Urinary bladder (tissue), 4 donors: ENCODE data around the gene PDE11A. TPM values are rescaled to one million over a fixed set of nuclear protein-coding genes. Genes with fewer than 3 reads are reported as not detected.

Experiments used
- DNase-seq: peaks from one replicate; pipeline ENCODE4 v3.0.0-alpha.2; 2015; ENCODE audit errors: extremely low spot score
- H3K27ac ChIP-seq: one replicate; pipeline ENCODE4 v1.5.1; 2013; ENCODE audit warnings: low read depth, mild to moderate bottlenecking, moderate library complexity
- H3K36me3 ChIP-seq: one replicate; pipeline ENCODE4 v1.6.1; 2013; ENCODE audit warnings: mild to moderate bottlenecking, moderate library complexity; ENCODE audit not compliant: insufficient read depth
- H3K4me1 ChIP-seq: one replicate; pipeline ENCODE4 v1.6.1; 2013; ENCODE audit warnings: mild to moderate bottlenecking, moderate library complexity; ENCODE audit not compliant: insufficient read depth
- H3K4me3 ChIP-seq: one replicate; pipeline ENCODE4 v1.5.1; 2013; ENCODE audit warnings: low read depth, low read length
- WGBS: extraction: QIAGEN DNeasy Blood & Tissue Kit; methylation state at CpG from one replicate; pipeline ENCODE4 v1.1.7; 2013; 5-methylcytosine and 5-hydroxymethylcytosine counted together
- polyA plus RNA-seq: library from polyadenylated mRNA; stranded (reverse); fragments of 200-250 nt; gene quantifications from one replicate; pipeline ENCODE4 v1.2.3, GENCODE V29; 2013
- total RNA-seq: library from RNA; depleted of rRNA; stranded (reverse); fragments of >200 nt; gene quantifications from one replicate; pipeline ENCODE4 v1.2.3, GENCODE V29; 2014
- donor health status: healthy with polysubstance abuse.
- donor health status: healthy.

The PDE11A gene
- total and polyA plus RNA-seq, 2 donors = 0.11 to 1.3 TPM

GRCh38 chr2:177619986-177620385, 452.6 kb downstream of the PDE11A start:
- no peaks in the 10 kb centered on the region for H3K36me3 ChIP-seq
- no peak overlapping the region for H3K4me3 ChIP-seq
- no peak overlapping the region for H3K27ac ChIP-seq
- no peak for DNase-seq
- 79% methylated on average over 2 of the region's 2 CpGs for WGBS
- no peaks in the 10 kb centered on the region for H3K4me1 ChIP-seq

GRCh38 chr2:177619461-177619860, 453.1 kb downstream of the PDE11A start:
- 48% methylated on average over 4 of the region's 4 CpGs for WGBS

GRCh38 chr2:177618255-177619253, 454.0 kb downstream of the PDE11A start:
- Histone ChIP-seq H3K4me3 (peak overlapping the region; percentile 52), H3K27ac (peak overlapping the region; percentile 77), H3K36me3 (no peaks in the 10 kb centered on the region), H3K4me1 (no peaks in the 10 kb centered on the region)
- DNase-seq = peak; percentile 91
- 3% methylated on average over 76 of the region's 76 CpGs for WGBS

More at GRCh38 chr2:177619461-177619860, 453.1 kb downstream of the PDE11A start:
- no peak for DNase-seq
- Histone ChIP-seq H3K27ac (no peak overlapping the region), H3K4me3 (peak overlapping the region; percentile 52), H3K36me3 (no peaks in the 10 kb centered on the region), H3K4me1 (no peaks in the 10 kb centered on the region)

- 90% methylated on average over 9 of the region's 9 CpGs for WGBS
- Histone ChIP-seq H3K27ac (no peak overlapping the region), H3K4me1 (no peaks in the 10 kb centered on the region), H3K36me3 (no peaks in the 10 kb centered on the region), H3K4me3 (peak overlapping the region; percentile 52)
- DNase-seq = no peak
These were observed 454.7 kb downstream of the PDE11A start for GRCh38 chr2:177617849-177618248.

- DNase-seq = no peak
- Histone ChIP-seq H3K27ac (no peak overlapping the region), H3K36me3 (no peaks in the 10 kb centered on the region), H3K4me3 (no peak overlapping the region), H3K4me1 (no peaks in the 10 kb centered on the region)
- WGBS = 88% methylated on average over 3 of the region's 3 CpGs
These were observed 455.8 kb downstream of the PDE11A start for GRCh38 chr2:177616731-177617130.

DNA sequence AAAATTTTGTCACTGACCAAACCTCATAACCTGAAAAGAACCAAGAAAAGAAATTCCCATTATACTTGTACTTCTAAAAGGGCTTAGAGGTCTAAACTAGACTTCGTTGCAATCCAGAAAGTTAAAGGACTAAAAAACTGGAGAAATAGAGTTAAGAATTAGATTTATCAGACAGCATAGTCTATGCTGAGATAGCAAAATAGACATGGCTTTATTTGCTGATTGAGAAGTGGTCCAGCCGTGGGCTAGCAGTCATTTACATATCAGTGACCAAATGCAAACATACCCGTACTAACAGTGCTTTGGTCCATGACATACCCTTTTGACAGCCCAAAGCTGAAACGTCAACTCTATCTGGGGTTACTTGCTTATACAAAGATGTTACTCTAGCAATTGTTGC, 456.5 kb downstream of the PDE11A start:
- no peaks in the 10 kb centered on the region for H3K36me3 ChIP-seq
- DNase-seq = no peak
- 88% methylated on average over 4 of the region's 4 CpGs for whole genome bisulfite sequencing
- no peak overlapping the region for H3K27ac ChIP-seq
- H3K4me1 ChIP-seq = no peaks in the 10 kb centered on the region
- no peak overlapping the region for H3K4me3 ChIP-seq

GRCh38 chr2:177612659-177613058, 459.9 kb downstream of the PDE11A start:
- no peaks in the 10 kb centered on the region for H3K4me1 ChIP-seq
- no peak overlapping the region for H3K4me3 ChIP-seq
- DNase-seq = no peak
- no peaks in the 10 kb centered on the region for H3K36me3 ChIP-seq
- no peak overlapping the region for H3K27ac ChIP-seq
- 35% methylated on average over 4 of the region's 4 CpGs for WGBS

GRCh38 chr2:177611310-177611886, 461.2 kb downstream of the PDE11A start:
- WGBS = 76% methylated on average over 6 of the region's 6 CpGs

GRCh38 chr2:177610813-177611212, 461.8 kb downstream of the PDE11A start:
- 98% methylated on average over 1 of the region's 1 CpG for WGBS
- no peak overlapping the region for H3K4me3 ChIP-seq
- DNase-seq = no peak
- no peaks in the 10 kb centered on the region for H3K4me1 ChIP-seq
- H3K36me3 ChIP-seq = no peaks in the 10 kb centered on the region
- no peak overlapping the region for H3K27ac ChIP-seq

More at GRCh38 chr2:177611310-177611886, 461.2 kb downstream of the PDE11A start:
- Histone ChIP-seq H3K27ac (no peak overlapping the region), H3K36me3 (no peaks in the 10 kb centered on the region), H3K4me3 (no peak overlapping the region), H3K4me1 (no peaks in the 10 kb centered on the region)
- no peak for DNase-seq

GRCh38 chr2:177606636-177607035, 465.9 kb downstream of the PDE11A start:
- H3K4me1 ChIP-seq = no peaks in the 10 kb centered on the region
- no peak overlapping the region for H3K27ac ChIP-seq
- no peak overlapping the region for H3K4me3 ChIP-seq
- H3K36me3 ChIP-seq = no peaks in the 10 kb centered on the region
- 34% methylated on average over 7 of the region's 7 CpGs for WGBS
- no peak for DNase-seq

DNA sequence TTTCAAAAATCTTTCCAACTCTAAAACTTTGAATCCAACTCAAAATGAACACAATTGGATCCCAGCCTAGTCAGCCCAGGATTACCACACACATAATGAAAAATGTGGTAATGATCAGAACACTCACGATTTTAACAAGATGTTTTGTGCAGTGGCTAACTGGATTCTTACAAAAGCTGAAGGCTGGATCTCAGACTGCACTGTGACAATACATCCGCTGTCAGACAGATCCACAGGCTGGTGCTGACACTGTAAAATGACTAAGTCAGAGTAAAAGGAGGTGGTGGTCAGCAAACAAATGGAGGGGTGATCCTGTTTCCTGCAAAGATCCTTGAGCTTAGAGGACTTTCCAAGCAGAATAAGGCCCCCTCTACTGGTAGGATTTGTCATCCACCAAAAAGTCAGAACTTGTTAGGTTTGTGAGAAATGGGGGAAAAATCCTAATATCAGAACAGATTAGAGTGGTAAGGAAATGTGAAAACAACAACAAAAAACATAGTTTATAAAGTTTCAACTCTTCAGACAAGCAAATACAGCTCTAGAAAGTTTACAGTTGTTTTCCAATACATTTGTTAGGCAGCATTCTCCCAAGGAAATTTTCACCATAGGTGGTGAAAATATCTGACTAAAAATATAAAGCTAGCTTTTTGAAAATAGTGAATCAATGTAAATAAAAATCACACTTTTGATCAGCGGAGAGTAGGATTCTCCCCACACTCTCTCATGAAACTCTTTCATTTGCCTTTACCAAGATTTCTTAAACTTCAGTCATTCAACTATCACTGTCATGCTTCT, 468.1 kb downstream of the PDE11A start:
- H3K27ac ChIP-seq = no peak overlapping the region
- WGBS = 41% methylated on average over 3 of the region's 3 CpGs
- H3K36me3 ChIP-seq = no peaks in the 10 kb centered on the region
- DNase-seq = peak; percentile 61
- no peak overlapping the region for H3K4me3 ChIP-seq
- no peaks in the 10 kb centered on the region for H3K4me1 ChIP-seq

- H3K27ac ChIP-seq = no peak overlapping the region
- DNase-seq = no peak
- 57% methylated on average over 3 of the region's 3 CpGs for WGBS
These were observed 468.8 kb downstream of the PDE11A start for GRCh38 chr2:177603768-177604167.

GRCh38 chr2:177603181-177603580, 469.4 kb downstream of the PDE11A start:
- DNase-seq = no peak
- H3K36me3 ChIP-seq = no peaks in the 10 kb centered on the region
- 74% methylated on average over 5 of the region's 5 CpGs for WGBS
- H3K4me1 ChIP-seq = no peaks in the 10 kb centered on the region
- H3K27ac ChIP-seq = no peak overlapping the region
- no peak overlapping the region for H3K4me3 ChIP-seq

More at GRCh38 chr2:177603768-177604167, 468.8 kb downstream of the PDE11A start:
- H3K4me3 ChIP-seq = no peak overlapping the region
- no peaks in the 10 kb centered on the region for H3K4me1 ChIP-seq
- no peaks in the 10 kb centered on the region for H3K36me3 ChIP-seq
